NB4 (cell line): ENCODE data around the gene MAP3K4.

Source experiments
- CTCF ChIP-seq: IDR thresholded peaks from one replicate; pipeline ENCODE4 v1.5.1; 2012; ENCODE audit warnings: low read depth, low read length
- MYC ChIP-seq: IDR thresholded peaks from 2 replicates; pipeline ENCODE4 v1.6.1; 2011; ENCODE audit warnings: low read depth, low read length
- POLR2A ChIP-seq: IDR thresholded peaks from 2 replicates; pipeline ENCODE4 v1.6.1; 2011; ENCODE audit warnings: mild to moderate bottlenecking; ENCODE audit not compliant: insufficient read length; ENCODE audit errors: extremely low read depth

DNA sequence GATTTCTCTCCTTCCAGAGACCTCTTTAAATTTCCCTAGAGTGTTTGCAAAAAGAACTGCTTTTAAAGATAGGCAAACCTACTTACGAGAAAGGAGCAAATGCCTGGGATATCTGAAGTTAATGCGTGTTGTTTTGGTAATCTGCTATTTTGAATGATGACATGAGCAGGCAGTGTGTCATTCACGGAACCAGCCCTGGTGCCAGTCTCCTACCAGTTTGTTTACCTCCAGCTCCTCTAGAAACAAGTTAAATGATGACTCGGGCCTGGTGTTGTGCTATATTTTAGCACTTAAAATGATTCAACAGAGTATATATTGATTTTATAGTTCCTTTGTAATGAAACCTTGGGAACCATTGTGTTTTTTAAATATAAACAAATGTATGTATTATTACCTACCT is 41.1 kb upstream of the MAP3K4 start:
- TF ChIP-seq CTCF (no peak), POLR2A (no peak), MYC (no peak)
